Panc1 (cell line): ENCODE results near the gene RIOK2.

Experiments
- POLR2AphosphoS5 ChIP-seq: IDR thresholded peaks from 2 replicates; pipeline ENCODE4 v1.6.1; 2012; ENCODE audit warnings: mild to moderate bottlenecking, low read depth, low read length, moderate library complexity
- SIN3A ChIP-seq: IDR thresholded peaks from 2 replicates; pipeline ENCODE4 v1.6.1; 2012; ENCODE audit warnings: low read depth, mild to moderate bottlenecking, low read length, moderate library complexity, borderline replicate concordance; ENCODE audit not compliant: insufficient read depth
- TF ChIP-seq, protein P1 (sequence below): fragments of 450-650 bp; IDR thresholded peaks from 2 replicates; pipeline ENCODE4 v1.5.1; 2017; ENCODE audit warnings: mild to moderate bottlenecking
- TF ChIP-seq, protein P2 (sequence below), 2 experiments: IDR thresholded peaks; 2 replicates each; pipeline ENCODE4 v1.6.1; 2011 to 2012; ENCODE audit warnings: low read depth in 2 of 2, control low read depth in 1 of 2, low read length in 1 of 2, mild to moderate bottlenecking in 1 of 2, moderate library complexity in 1 of 2; ENCODE audit not compliant: insufficient read depth in 1 of 2

- TF ChIP-seq, protein P1, sequence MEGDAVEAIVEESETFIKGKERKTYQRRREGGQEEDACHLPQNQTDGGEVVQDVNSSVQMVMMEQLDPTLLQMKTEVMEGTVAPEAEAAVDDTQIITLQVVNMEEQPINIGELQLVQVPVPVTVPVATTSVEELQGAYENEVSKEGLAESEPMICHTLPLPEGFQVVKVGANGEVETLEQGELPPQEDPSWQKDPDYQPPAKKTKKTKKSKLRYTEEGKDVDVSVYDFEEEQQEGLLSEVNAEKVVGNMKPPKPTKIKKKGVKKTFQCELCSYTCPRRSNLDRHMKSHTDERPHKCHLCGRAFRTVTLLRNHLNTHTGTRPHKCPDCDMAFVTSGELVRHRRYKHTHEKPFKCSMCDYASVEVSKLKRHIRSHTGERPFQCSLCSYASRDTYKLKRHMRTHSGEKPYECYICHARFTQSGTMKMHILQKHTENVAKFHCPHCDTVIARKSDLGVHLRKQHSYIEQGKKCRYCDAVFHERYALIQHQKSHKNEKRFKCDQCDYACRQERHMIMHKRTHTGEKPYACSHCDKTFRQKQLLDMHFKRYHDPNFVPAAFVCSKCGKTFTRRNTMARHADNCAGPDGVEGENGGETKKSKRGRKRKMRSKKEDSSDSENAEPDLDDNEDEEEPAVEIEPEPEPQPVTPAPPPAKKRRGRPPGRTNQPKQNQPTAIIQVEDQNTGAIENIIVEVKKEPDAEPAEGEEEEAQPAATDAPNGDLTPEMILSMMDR: no peak
- TF ChIP-seq, protein P2, sequence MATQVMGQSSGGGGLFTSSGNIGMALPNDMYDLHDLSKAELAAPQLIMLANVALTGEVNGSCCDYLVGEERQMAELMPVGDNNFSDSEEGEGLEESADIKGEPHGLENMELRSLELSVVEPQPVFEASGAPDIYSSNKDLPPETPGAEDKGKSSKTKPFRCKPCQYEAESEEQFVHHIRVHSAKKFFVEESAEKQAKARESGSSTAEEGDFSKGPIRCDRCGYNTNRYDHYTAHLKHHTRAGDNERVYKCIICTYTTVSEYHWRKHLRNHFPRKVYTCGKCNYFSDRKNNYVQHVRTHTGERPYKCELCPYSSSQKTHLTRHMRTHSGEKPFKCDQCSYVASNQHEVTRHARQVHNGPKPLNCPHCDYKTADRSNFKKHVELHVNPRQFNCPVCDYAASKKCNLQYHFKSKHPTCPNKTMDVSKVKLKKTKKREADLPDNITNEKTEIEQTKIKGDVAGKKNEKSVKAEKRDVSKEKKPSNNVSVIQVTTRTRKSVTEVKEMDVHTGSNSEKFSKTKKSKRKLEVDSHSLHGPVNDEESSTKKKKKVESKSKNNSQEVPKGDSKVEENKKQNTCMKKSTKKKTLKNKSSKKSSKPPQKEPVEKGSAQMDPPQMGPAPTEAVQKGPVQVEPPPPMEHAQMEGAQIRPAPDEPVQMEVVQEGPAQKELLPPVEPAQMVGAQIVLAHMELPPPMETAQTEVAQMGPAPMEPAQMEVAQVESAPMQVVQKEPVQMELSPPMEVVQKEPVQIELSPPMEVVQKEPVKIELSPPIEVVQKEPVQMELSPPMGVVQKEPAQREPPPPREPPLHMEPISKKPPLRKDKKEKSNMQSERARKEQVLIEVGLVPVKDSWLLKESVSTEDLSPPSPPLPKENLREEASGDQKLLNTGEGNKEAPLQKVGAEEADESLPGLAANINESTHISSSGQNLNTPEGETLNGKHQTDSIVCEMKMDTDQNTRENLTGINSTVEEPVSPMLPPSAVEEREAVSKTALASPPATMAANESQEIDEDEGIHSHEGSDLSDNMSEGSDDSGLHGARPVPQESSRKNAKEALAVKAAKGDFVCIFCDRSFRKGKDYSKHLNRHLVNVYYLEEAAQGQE (IDR thresholded peaks at IDR 0.05; ENCODE audit: insufficient read depth in 1 of 2, low read depth in 2 of 2, low read length in 1 of 2): no peak
- no peak for TF ChIP-seq POLR2AphosphoS5
- no peak for TF ChIP-seq SIN3A
Observed at GRCh38 chr5:97115932-97116331, 67.1 kb downstream of the RIOK2 start.
